Measurements from ENCODE around the gene NCEH1.
A peak's percentile ranks its signal among the peaks of the same experiment; 100 is the strongest.
"Not testable (repeated sequence)": the region's sequence is repeated elsewhere in the genome, so short reads cannot be mapped to it uniquely, and the experiment has no call there.

NCEH1 gene

GRCh38 chr3:172710664-172711453 lies at the start of gene NCEH1:
Gene NCEH1, minus strand, starts transcription at chr3:172711067. Its CDS starts 83 bp downstream, at chr3:172710984.
- ATAC-seq: peak; percentile 96
- TF ChIP-seq ZFP30 (CRISPR knock-in tag; IDR thresholded peaks at IDR 0.05) (no peak), PPARA (CRISPR knock-in tag; IDR thresholded peaks at IDR 0.05; ENCODE audit: borderline replicate concordance) (no peak), RARB (CRISPR knock-in tag; IDR thresholded peaks at IDR 0.05) (no peak), BACH2 (CRISPR knock-in tag; IDR thresholded peaks at IDR 0.05; ENCODE audit: borderline replicate concordance) (no peak), ESRRG (CRISPR knock-in tag; IDR thresholded peaks at IDR 0.05) (no peak), POU6F1 (CRISPR knock-in tag; IDR thresholded peaks at IDR 0.05; ENCODE audit: borderline replicate concordance, low read depth) (no peak), TOX (CRISPR knock-in tag; IDR thresholded peaks at IDR 0.05; ENCODE audit: borderline replicate concordance) (no peak), OSR1 (CRISPR knock-in tag; IDR thresholded peaks at IDR 0.05) (no peak), CSDC2 (CRISPR knock-in tag; IDR thresholded peaks at IDR 0.05) (no peak), TCF4 (CRISPR knock-in tag; IDR thresholded peaks at IDR 0.05; ENCODE audit: borderline replicate concordance) (no peak), ZNF8 (CRISPR knock-in tag; IDR thresholded peaks at IDR 0.05) (no peak), ISL1 (CRISPR knock-in tag; IDR thresholded peaks at IDR 0.05) (no peak)

GRCh38 chr3:172760416-172760815 lies 49.5 kb upstream of the NCEH1 start:
- not testable (repeated sequence) for ATAC-seq

- no peak for TF ChIP-seq ESRRG (CRISPR knock-in tag; IDR thresholded peaks at IDR 0.05)
- no peak for TF ChIP-seq CREB5 (CRISPR knock-in tag; IDR thresholded peaks at IDR 0.05; ENCODE audit: low read depth)
- no peak for TF ChIP-seq ARNTL (CRISPR knock-in tag; IDR thresholded peaks at IDR 0.05; ENCODE audit: borderline replicate concordance, low read depth)
- TF ChIP-seq RARB (CRISPR knock-in tag; IDR thresholded peaks at IDR 0.05): no peak
- TF ChIP-seq TSHZ2 (CRISPR knock-in tag; IDR thresholded peaks at IDR 0.05): no peak
- no peak for TF ChIP-seq SNAI2 (CRISPR knock-in tag; IDR thresholded peaks at IDR 0.05)
- TF ChIP-seq ZFP30 (CRISPR knock-in tag; IDR thresholded peaks at IDR 0.05): no peak
- TF ChIP-seq GLIS3 (CRISPR knock-in tag; IDR thresholded peaks at IDR 0.05): no peak
- TF ChIP-seq TCF4 (CRISPR knock-in tag; IDR thresholded peaks at IDR 0.05; ENCODE audit: borderline replicate concordance): no peak
- no peak for TF ChIP-seq ZNF70 (CRISPR knock-in tag; IDR thresholded peaks at IDR 0.05)
- TF ChIP-seq ZC3H10 (CRISPR knock-in tag; IDR thresholded peaks at IDR 0.05): no peak
- no peak for TF ChIP-seq POU6F1 (CRISPR knock-in tag; IDR thresholded peaks at IDR 0.05; ENCODE audit: borderline replicate concordance, low read depth)
- TF ChIP-seq PATZ1 (CRISPR knock-in tag; IDR thresholded peaks at IDR 0.05; ENCODE audit: borderline replicate concordance): no peak
- no peak for TF ChIP-seq ZNF565 (CRISPR knock-in tag; conservative IDR thresholded peaks at IDR 0.05; ENCODE audit: low read depth)
- TF ChIP-seq CSDC2 (CRISPR knock-in tag; IDR thresholded peaks at IDR 0.05): no peak
- ATAC-seq: no peak
Observed at GRCh38 chr3:172753125-172753524, 42.3 kb upstream of the NCEH1 start.

Data from SK-N-SH treated with all-trans-retinoic acid at 6 μM for 48 hours (cell line).